Stimulated activated CD4-positive, alpha-beta T cell treated with anti-CD3 and anti-CD28 coated beads, Interleukin-2, amount 100 ng/mL, for 24 hours (primary cell): ENCODE measurements around the gene GAS1.

Experiments used
- DNase-seq, 2 donors: peaks; one replicate each; pipeline ENCODE4 v3.0.0-alpha.2; 2020

The GAS1 gene

DNA sequence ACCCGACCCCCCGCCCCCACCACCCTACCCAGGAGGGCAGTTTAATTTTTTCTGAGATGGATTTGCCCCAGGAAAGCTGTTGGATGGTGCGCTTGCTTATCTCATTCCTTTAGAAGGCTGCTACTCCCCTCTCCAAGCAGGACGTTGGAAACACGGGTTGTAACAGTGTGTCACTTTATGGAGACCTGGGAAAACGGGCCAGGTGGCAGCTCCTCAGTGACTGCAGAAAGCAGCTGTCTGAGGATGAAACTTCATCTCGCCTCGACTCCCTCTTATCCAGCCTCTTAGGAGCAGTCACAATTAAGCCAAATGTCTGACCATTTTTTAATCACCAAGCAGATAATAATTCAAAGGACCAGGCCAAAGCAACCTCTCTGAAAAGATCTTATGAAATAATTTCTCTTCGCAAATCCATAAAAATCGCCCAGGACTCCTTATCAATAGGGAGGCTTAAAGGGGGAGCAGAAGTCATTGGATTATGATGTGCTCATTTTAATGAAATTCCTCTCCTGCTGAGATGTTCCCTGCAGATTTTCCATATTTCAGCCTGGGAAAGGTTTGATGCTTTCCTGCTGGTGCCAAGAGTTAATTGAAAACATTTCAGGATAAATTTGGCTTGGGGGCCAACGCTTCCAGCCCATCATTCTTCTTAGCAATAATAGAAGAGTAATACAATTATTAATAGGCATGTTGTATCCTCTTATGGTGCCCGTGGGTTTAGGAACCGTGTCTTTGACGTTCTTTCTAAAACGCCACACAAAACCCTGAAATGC is 26.0 kb downstream of the GAS1 start:
- DNase-seq: no peak

DNA sequence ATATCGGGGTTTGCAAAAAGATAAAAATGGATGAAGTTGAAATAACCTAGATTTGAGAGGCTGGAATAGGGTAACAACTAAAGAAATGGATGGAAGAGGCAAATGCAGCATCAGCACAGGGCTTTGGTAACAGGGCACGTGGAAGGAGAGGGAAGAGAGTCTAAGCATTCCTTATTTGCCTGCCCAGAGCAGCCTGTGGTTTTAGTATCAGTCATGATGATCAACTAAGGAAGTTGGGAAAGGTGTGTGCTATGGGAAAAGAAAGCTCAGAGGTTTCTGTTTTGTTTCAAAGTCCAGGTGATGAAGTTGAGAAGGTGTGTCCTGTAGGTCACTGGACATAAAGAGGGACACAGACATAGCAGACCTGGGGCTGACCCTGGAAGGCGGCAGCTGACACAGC is 28.8 kb downstream of the GAS1 start:
- no peak for DNase-seq

DNA sequence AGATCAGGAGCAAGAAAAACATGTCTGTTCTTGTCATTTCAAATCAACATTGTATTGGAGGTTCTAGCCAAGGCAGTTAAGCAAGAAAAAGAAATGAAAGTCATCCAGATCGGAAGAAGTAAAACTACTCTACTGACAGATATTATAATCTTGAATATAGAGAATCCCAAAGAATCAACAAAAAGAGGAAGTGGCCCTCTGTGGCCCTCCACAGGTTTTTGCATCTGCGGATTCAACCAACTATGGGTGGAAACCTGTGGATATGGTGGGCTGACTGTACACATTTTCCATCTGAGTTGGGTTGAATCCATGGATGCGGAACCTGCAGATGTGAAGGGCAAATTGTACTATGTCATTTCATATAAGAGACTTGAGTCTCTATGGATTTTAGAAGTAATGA is 35.1 kb downstream of the GAS1 start:
- no peak for DNase-seq

DNA sequence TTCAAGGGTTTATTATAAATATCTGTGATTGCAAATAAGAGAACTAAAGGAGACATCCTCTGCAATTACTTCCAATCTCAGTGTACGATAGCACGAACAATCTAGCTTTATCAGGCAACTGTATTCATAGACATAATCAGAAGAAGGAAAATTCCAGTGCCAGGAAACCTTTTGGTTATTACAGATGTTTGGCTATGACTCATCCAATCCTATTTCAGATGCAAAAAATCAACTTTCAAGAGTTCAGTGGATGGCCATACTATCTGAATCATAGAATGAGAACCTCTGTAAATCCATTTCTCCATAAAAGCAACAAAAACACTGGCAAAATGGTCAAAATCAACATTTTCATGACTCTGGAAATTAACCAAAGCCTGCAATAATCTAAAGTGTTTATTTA is 37.9 kb downstream of the GAS1 start:
- no peak for DNase-seq

DNA sequence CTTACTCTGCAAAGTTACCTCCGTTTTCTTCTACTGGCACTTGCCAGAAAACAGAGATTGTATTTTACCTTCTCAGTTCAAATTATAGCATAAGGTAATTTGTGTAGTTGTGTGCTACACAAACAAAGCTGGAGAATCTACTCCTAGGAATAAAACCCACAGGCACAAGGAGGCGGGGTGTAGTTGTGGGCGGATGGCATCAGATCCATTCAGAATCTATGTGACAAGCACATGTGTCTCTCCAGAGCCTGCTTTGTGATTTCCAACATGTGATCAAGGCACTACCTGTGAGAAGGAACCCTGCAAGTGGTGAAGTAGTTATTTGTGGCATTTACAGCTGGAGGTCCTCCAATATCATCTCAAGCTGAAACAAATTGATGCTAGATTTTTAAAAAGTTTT is 39.0 kb downstream of the GAS1 start:
- DNase-seq: no peak

DNA sequence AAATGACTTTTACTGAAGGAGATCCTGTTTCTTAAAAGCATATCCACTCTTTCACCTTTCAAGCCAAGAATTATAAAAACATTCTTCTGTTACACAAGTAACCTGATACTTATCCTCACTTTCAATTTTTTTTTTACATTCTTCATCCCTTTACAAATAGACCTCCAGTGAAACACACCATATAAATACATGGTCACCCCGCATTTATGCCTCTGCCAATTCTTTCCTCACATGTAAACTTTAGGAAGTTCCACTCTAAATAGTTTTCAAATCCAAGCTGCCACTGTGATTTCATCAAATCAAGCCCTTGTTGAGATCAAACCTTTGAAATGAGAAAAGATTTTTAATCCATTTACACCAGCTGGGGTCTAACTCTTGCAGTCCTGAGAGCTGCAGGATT is 40.0 kb downstream of the GAS1 start:
- no peak for DNase-seq

DNA sequence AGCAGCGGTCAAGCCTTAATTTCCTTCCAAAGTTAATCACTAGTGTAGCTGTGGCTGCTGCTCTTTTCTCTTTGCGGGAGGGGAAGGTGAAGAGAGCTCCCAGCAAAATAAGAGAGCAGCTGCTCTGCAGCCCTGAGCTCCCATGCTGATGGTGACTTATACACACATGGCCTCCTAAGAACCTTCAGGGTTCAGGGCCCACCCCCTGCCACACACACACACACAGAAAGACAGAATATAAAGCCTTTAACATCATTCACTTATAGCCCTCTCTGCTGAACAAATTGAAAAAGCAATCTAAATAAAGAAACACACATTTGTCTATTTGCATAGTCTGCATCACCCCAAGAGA is 43.6 kb downstream of the GAS1 start:
- no peak for DNase-seq

DNA sequence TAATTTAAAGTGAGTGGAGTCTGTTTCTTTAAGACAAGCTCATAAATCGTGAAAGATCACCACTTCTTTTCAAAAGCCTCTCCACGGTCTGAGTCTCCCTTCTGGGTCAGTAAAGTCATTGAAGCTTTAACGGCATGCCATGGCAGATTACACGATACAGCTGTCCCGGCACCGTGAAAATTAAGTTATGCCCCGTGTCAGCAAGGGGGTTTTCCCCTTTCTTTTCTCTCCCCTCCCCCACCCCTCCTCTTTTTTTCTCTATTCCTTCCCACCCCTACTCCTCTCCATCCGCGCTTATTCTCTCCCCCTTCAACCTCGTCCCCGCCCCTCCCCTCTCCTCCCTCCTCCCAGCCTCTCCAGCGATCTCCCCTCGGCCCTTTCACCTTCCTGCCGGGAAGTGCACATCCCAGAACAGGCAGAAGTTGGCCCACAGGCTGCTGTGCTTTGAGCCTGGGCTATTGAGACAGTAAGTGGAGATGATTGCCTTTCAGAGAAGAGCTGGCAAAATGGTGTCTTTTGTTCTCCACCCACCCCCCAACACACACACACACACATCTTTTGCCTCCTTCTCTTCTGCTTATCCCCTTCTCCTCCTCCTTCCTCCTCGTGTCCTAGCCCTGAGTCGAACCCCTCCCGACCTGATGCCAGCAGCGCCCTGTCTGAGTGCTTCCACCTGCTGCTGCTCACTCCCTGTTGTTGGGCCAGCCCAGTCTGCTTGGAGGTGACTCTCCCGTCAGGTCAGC is 44.1 kb downstream of the GAS1 start:
- DNase-seq: no peak

DNA sequence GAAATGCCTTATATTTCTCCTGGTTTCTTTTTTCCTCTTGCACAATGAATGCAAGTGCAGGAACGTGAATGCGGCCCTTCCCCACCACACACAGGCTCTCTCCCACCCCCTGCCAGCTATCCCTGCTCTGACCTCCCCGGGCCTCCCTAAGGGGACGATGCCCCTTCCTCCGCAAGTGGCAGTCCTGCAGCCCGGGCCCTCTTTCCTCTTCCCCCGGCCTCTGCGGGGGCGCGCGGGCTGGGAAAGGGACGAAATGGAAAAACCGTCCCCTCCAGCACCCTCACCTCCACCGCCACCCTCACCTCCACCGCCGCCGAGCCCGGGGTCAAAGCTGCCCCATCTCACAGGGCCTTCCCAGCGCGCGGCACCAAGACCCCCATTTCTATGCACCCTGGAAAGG is 44.7 kb downstream of the GAS1 start:
- DNase-seq: no peak

DNA sequence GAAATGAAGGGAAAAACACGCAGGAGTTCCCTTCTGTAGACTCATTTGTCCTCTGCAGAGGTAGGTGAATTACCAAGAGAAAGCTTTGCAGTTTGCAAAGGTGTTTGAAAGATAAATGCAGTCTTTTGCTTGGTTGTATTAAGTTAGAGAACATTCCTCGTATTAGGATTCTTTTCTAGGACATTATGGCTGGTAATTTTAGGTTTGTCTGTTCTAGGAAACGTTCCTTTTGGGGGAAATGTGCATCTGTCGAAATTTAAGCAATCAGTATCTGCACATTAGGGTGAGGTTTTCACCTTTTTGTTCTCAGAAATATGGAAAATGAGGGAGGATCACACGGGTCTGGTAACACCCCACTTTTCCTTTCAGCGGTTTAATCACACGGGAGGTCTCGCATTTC is 45.1 kb downstream of the GAS1 start:
- DNase-seq: no peak

DNA sequence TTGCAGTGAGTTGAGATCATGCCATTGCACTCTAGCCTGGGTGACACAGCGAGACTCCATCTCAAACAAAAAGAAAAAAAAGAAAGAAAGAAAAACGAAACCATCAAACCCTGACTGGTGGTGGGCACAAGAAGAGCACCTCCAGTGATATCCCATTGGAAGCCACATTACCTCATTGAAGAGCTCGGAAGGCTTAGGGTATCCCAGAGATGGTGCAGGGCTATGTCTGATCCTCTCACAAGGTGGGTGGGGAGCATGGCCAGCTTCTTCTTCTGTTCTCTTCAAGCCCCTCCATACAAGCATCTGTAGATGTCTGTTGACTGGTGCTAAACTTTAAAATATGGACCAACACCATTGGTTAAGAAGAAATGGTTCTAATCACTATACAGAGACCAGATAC is 45.8 kb downstream of the GAS1 start:
- no peak for DNase-seq
